Activated T-cell treated with anti-CD3 and anti-CD28 coated beads for 48 hours (primary cell): ENCODE measurements around the gene ABI1.

Experiments
- DNase-seq: peaks from one replicate; pipeline ENCODE4 v3.0.0-alpha.2; 2020; ENCODE audit warnings: low read depth

ABI1 gene

GRCh38 chr10:26714415-26715136 lies 146.2 kb downstream of the ABI1 start:
- no peak for DNase-seq

DNA sequence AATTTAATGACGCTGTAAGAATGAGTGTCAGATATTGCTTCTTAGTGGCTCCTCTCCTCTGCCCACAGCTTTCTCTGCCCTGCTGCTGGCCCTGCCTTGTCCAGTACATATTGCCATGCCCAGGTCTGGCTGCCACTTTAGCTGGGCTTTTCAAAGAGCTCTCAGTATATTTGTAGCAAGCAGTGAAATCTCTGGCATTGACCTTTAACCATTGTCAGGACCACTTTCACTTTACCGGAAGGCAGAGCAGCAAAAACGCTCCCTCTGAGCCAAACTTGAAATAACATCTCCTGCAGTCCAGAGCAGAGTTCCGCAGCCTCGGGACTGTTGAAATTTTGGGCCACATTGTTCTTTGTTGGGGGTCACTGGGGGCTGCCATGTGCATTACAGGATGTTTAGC lies 149.4 kb downstream of the ABI1 start:
- DNase-seq = no peak

- no peak for DNase-seq
Observed at GRCh38 chr10:26706936-26707335, 153.8 kb downstream of the ABI1 start.

GRCh38 chr10:26706206-26706605 lies 154.6 kb downstream of the ABI1 start:
- DNase-seq = no peak

- no peak for DNase-seq
Observed at GRCh38 chr10:26703974-26704373, 156.8 kb downstream of the ABI1 start.

- no peak for DNase-seq
Observed at GRCh38 chr10:26703096-26703495, 157.7 kb downstream of the ABI1 start.

GRCh38 chr10:26700884-26701630 lies 159.7 kb downstream of the ABI1 start:
- no peak for DNase-seq

- no peak for DNase-seq
Observed at GRCh38 chr10:26699631-26700030, 161.1 kb downstream of the ABI1 start.

- no peak for DNase-seq
Observed at GRCh38 chr10:26698909-26699308, 161.8 kb downstream of the ABI1 start.

DNA sequence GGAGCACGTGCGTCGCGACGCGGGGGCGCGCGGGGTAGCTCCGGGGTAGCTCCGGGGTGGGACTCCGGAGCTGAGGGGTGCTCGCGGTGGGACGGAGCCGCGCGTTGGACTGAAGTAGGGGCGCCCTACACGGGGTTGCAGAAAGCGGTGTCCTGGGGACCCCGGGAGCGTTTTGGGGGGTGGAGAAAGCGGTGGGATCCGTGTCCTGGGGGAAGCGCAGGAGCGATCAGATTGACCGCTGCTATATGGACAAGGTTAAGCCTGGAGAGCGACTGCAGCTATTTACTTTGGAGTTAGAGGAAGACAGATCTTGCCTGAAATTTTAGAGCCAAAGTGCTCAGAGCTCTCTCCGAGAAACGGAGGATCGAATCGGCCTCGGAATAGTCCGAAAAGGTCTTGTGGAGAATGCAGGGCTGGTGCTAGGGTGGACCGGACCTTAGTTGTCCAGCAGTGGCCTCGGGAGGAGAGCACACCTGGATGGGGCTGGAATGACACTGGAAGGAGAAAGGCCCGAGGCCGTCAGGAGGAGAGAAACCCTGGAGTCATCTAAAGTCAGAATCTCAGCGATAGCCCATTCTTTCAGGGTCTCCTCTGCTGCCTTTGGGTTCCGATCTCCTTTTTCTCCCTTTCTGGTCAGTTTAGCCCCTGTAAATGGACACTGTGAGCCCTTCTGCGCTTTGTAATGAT lies 162.7 kb downstream of the ABI1 start:
- DNase-seq = no peak

DNA sequence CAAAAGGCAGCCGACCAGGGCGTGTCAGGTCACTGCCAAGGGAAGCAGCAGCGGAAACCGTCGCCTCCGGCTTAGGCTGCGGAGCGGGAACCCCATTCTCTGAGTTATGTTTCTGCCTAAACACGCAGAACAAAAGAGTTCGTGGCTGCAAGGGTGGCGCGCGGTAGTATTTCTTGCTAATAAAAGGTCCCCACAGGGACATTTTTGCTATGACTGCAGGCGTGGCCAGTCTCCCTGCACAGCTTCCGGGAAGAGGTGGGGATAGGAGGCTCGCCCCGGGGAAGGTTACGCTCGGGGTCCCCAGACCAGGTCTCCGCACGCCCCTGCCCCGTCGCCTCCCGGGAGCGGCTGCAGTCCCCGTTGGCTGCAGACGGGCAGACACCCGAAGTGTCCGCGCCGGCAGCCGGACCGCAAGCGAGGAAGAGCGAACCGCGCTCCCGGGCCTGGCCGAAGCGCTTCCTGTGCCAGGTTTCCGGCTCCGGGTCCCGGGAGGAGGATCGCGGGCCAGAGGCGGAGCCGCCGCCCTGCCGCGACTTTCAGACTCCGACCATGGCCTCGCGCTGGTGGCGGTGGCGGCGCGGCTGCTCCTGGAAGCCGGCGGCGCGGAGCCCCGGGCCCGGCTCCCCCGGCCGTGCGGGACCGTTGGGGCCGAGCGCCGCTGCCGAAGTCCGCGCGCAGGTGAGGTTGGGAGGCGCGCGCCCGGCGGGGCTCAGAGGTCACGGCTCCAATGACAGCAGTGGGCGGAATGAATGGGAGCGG lies 163.4 kb downstream of the ABI1 start, which contains the start of gene PDSS1:
Gene PDSS1, plus strand, starts transcription at position 539 of the 759 bp plus-strand sequence. Its CDS starts 11 bp downstream, at position 550.
- peak; percentile 69 for DNase-seq

DNA sequence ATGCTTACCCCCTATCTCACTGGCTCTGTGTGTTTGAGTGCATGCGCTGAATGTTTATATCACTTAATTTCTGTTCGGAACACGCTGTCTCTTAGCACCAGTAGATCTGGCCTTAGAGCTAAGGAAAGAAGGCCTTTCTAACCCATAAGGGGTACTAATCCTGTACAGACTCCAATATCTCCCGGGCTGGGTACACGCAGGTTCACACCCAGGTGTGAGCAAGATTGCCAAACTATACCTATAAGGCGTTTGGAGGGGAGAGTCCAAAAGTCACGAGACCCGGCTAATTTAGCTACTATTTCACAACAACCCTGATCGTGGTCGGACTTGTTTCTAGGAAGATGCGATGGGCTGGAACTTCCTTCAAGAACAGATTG lies 164.0 kb downstream of the ABI1 start:
- DNase-seq = no peak
